Measurements from ENCODE around the gene SLC35E4. TPM values are rescaled to one million over a fixed set of nuclear protein-coding genes. Genes with fewer than 3 reads are reported as not detected.
"Not testable (repeated sequence)": the region's sequence is repeated elsewhere in the genome, so short reads cannot be mapped to it uniquely, and the experiment has no call there.

SLC35E4 gene
- total RNA-seq, 1 donor = 8.2 TPM

DNA sequence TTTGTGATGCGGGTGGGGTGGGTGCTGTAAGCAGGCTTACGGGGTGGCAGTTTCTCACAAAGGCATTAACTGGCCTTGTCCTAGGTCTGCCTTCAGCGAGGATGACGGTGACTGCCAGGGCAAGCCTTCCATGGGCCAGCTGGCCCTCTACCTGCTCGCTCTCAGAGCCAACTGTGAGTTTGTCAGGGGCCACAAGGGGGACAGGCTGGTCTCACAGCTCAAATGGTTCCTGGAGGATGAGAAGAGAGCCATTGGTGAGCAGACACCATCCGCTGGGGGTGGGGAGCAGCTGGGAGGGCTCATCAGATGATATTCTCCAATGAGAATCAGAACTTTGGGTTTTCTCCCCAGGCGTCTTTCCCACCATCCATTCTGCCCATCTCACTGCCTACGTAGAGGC, 22.8 kb upstream of the SLC35E4 start:
- no peak for DNase-seq (ENCODE audit: low read depth)
- TF ChIP-seq, protein P1, sequence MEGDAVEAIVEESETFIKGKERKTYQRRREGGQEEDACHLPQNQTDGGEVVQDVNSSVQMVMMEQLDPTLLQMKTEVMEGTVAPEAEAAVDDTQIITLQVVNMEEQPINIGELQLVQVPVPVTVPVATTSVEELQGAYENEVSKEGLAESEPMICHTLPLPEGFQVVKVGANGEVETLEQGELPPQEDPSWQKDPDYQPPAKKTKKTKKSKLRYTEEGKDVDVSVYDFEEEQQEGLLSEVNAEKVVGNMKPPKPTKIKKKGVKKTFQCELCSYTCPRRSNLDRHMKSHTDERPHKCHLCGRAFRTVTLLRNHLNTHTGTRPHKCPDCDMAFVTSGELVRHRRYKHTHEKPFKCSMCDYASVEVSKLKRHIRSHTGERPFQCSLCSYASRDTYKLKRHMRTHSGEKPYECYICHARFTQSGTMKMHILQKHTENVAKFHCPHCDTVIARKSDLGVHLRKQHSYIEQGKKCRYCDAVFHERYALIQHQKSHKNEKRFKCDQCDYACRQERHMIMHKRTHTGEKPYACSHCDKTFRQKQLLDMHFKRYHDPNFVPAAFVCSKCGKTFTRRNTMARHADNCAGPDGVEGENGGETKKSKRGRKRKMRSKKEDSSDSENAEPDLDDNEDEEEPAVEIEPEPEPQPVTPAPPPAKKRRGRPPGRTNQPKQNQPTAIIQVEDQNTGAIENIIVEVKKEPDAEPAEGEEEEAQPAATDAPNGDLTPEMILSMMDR (IDR thresholded peaks at IDR 0.05; ENCODE audit: insufficient read depth, low read depth, low read length) = no peak
- H3K4me3 ChIP-seq (ENCODE audit: low read depth, low read length) = no peak overlapping the region

DNA sequence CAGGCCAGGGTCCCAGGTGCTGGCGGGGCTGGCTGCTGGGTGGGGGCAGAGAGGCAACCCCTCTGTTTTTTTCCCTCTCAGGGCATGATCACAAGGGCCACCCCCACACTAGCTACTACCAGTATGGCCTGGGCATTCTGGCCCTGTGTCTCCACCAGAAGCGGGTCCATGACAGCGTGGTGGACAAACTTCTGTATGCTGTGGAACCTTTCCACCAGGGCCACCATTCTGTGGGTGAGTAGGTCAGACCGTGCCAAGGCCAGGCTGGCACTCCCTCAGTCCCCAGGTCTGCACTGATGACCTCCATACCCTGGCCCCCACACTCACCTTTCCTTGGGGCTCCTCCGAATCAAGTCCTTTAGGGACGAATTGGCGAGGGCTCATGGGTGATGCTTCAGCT, 21.3 kb upstream of the SLC35E4 start:
- H3K4me3 ChIP-seq (ENCODE audit: low read depth, low read length) = no peak overlapping the region
- no peak for DNase-seq (ENCODE audit: low read depth)
- TF ChIP-seq, protein P1 (IDR thresholded peaks at IDR 0.05; ENCODE audit: insufficient read depth, low read depth, low read length) = no peak

DNA sequence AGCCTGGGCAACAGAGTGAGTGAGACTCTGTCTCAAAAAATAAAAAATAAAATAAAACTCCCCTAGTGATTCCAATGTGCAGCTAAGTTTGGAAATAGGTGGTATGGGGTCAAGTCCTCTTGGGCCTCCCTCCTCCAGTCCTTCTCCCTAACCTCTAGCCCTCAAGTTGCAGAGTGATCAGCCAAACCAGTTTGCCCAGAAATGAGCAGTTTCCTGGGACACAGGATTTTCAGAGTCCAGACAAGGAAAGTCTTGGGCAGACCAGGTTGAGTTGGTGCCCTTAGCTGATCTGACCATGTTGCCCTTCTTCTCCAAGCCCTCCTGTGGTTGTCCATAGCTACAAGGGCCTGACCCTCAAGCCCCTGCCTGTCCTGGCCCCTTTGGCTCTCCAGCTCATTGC, 20.7 kb upstream of the SLC35E4 start:
- TF ChIP-seq, protein P1 (IDR thresholded peaks at IDR 0.05; ENCODE audit: insufficient read depth, low read depth, low read length) = no peak
- no peak overlapping the region for H3K4me3 ChIP-seq (ENCODE audit: low read depth, low read length)
- no peak for DNase-seq (ENCODE audit: low read depth)

DNA sequence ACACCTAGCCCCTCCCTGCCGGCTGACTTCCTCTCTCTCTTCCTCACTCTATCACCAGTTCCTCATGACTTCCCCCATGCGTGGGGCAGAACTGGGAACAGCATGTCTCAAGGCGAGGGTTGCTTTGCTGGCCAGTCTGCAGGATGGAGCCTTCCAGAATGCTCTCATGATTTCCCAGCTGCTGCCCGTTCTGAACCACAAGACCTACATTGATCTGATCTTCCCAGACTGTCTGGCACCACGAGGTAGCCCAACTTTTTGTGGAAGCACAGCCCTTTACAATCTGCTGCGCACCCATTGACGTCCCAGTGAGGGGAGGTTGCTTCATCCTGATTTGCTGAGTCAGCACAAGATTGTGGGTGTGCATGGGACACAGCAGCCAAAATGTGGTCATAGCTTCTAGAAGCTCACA, 20.0 kb upstream of the SLC35E4 start:
- TF ChIP-seq, protein P1 (IDR thresholded peaks at IDR 0.05; ENCODE audit: insufficient read depth, low read depth, low read length) = no peak
- H3K4me3 ChIP-seq (ENCODE audit: low read depth, low read length) = no peak overlapping the region
- no peak for DNase-seq (ENCODE audit: low read depth)

DNA sequence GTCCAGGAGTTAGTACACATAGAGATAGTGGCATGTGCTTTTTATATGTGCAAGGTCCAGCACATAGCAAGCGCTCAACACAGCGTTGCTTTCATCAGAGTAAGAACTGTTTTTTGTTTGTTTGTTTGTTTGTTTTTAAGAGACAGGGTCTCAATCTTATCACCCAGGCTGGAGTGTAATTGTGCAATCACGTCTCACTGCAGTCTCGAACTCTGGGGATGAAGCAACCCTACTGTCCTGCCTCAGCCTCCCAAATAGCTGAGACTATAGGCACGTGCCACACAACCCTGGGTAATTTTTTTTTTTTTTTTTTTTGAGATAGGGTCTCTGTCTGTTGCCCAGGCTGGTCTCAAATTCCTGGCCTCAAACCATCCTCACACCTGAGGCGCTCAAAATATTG, 17.8 kb upstream of the SLC35E4 start:
- no peak for DNase-seq (ENCODE audit: low read depth)
- H3K4me3 ChIP-seq (ENCODE audit: low read depth, low read length) = no peak overlapping the region
- TF ChIP-seq, protein P1 (IDR thresholded peaks at IDR 0.05; ENCODE audit: insufficient read depth, low read depth, low read length) = no peak

DNA sequence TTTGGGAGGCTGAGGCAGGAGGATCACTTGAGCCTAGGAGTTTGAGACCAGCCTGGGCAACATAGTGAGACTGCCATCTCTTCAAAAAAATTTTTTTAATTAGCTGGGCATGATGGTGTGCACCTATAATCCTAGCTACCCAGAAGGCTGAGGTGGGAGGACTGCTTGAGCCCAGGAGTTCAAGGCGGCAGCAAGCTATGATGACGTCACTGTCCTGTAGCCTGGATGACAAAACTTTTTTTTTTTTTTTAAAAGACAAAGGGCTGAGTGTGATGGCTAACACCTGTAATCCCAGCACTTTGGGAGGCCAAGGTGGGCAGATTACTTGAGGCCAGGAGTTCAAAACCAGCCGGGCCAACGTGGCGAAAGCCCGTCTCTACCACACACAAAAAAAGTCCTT, 15.7 kb upstream of the SLC35E4 start:
- not testable (repeated sequence) for DNase-seq (ENCODE audit: low read depth); H3K4me3 ChIP-seq (ENCODE audit: low read depth, low read length)

DNA sequence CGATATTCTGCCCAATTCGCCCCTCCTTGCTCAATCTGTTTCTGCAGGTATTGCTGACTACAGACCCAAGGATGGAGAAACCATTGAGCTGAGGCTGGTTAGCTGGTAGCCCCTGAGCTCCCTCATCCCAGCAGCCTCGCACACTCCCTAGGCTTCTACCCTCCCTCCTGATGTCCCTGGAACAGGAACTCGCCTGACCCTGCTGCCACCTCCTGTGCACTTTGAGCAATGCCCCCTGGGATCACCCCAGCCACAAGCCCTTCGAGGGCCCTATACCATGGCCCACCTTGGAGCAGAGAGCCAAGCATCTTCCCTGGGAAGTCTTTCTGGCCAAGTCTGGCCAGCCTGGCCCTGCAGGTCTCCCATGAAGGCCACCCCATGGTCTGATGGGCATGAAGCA, 9.2 kb upstream of the SLC35E4 start:
- DNase-seq (ENCODE audit: low read depth) = no peak
- no peak overlapping the region for H3K4me3 ChIP-seq (ENCODE audit: low read depth, low read length)
- TF ChIP-seq, protein P1 (IDR thresholded peaks at IDR 0.05; ENCODE audit: insufficient read depth, low read depth, low read length) = no peak

Data from fibroblast of villous mesenchyme (primary cell).